Tibial artery (tissue), 4 donors: ENCODE measurements around the gene CAPZA1.
A peak's percentile ranks its signal among the peaks of the same experiment; 100 is the strongest.
"Not testable (repeated sequence)": the region's sequence is repeated elsewhere in the genome, so short reads cannot be mapped to it uniquely, and the experiment has no call there.

Source experiments
- DNase-seq, 2 donors: peaks; one replicate each; pipeline ENCODE4 v3.0.0-alpha.2; 2019
- H3K27ac ChIP-seq, 2 donors: fragments of 200-600 bp; sonication (generic) in 1 of 2; 1 replicate in 1 of 2; 2 replicates in 1 of 2; pipeline ENCODE4 v1.5.1; 2018 to 2019; ENCODE audit warnings: mild to moderate bottlenecking in 1 of 2
- H3K27me3 ChIP-seq, 2 donors: fragments of 200-600 bp; sonication (generic) in 1 of 2; one replicate each; pipeline versions ENCODE4 v1.5.1 to v1.6.0; 2016 to 2019
- H3K36me3 ChIP-seq, 3 donors: fragments of 200-600 bp; sonication (generic) in 2 of 3; one replicate each; pipeline ENCODE4 v1.5.1; 2016 to 2019; ENCODE audit warnings: mild to moderate bottlenecking in 2 of 3
- H3K4me1 ChIP-seq, 4 donors: fragments of 200-600 bp; sonication (generic) in 2 of 4; 1 replicate in 3 of 4; 2 replicates in 1 of 4; pipeline ENCODE4 v1.5.1; 2016 to 2019
- H3K4me3 ChIP-seq, 2 donors: fragments of 200-600 bp; sonication (generic) in 1 of 2; 1 replicate in 1 of 2; 2 replicates in 1 of 2; pipeline ENCODE4 v1.5.1; 2018 to 2019; ENCODE audit warnings: mild to moderate bottlenecking in 2 of 2
- H3K9me3 ChIP-seq, 3 donors: fragments of 200-600 bp; sonication (generic) in 1 of 3; one replicate each; pipeline ENCODE4 v1.5.1; 2016 to 2019
- intact Hi-C: fragments of 100-400 bp; cut with DNase I; formaldehyde crosslinking; loops from one replicate; pipeline ENCODE4 v1.15.0; 2023; ENCODE audit warnings: low total_unique reads
- TF ChIP-seq, protein P1 (sequence below), 2 experiments: fragments of 200-600 bp in 1 of 2; fragments of 450-650 bp in 1 of 2; IDR thresholded peaks; one replicate each; pipeline ENCODE4 v1.5.1; 2017 to 2019; ENCODE audit warnings: antibody characterized with exemption in 2 of 2, mild to moderate bottlenecking in 1 of 2, moderate library complexity in 1 of 2

The CAPZA1 gene

DNA sequence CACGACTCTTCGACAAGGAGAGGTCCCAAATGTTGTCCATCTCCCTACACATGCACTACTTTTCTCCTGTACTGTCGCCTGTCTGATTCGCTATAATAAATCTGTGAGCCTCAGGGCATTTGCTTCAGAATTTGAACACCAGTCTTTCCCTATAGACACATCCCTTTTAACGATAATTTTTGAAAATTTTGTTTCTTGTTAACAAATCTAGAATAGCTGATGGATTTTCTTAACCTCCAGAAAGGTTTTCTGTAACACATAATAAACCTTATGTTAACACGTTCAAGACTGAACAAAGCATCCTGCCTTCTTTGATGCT, 704 bp downstream of the CAPZA1 start:
- no peaks in the 10 kb centered on the region for H3K27me3 ChIP-seq
- no peak for DNase-seq
- H3K27ac ChIP-seq = peak overlapping the region; percentile 98 to 100
- H3K36me3 ChIP-seq = peaks cover 6 to 11% (median 10%) of the 10 kb centered on the region in 3 donors
- H3K4me1 ChIP-seq = peaks cover 0 to 54% (median 28%) of the 10 kb centered on the region in 4 donors
- no peaks in the 10 kb centered on the region for H3K9me3 ChIP-seq
- intact Hi-C loops = no loop called here
- H3K4me3 ChIP-seq = peak overlapping the region; percentile 67 to 96
- TF ChIP-seq, protein P1, sequence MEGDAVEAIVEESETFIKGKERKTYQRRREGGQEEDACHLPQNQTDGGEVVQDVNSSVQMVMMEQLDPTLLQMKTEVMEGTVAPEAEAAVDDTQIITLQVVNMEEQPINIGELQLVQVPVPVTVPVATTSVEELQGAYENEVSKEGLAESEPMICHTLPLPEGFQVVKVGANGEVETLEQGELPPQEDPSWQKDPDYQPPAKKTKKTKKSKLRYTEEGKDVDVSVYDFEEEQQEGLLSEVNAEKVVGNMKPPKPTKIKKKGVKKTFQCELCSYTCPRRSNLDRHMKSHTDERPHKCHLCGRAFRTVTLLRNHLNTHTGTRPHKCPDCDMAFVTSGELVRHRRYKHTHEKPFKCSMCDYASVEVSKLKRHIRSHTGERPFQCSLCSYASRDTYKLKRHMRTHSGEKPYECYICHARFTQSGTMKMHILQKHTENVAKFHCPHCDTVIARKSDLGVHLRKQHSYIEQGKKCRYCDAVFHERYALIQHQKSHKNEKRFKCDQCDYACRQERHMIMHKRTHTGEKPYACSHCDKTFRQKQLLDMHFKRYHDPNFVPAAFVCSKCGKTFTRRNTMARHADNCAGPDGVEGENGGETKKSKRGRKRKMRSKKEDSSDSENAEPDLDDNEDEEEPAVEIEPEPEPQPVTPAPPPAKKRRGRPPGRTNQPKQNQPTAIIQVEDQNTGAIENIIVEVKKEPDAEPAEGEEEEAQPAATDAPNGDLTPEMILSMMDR (IDR thresholded peaks at IDR 0.05) = no peak

GRCh38 chr1:112624493-112624892, 4.9 kb downstream of the CAPZA1 start:
- H3K36me3 ChIP-seq, H3K4me3 ChIP-seq, intact Hi-C loops, DNase-seq, H3K27me3 ChIP-seq, H3K9me3 ChIP-seq, H3K27ac ChIP-seq: not testable (repeated sequence)
- H3K4me1 ChIP-seq = peaks cover 0 to 51% (median 29%) of the 10 kb centered on the region in 4 donors

DNA sequence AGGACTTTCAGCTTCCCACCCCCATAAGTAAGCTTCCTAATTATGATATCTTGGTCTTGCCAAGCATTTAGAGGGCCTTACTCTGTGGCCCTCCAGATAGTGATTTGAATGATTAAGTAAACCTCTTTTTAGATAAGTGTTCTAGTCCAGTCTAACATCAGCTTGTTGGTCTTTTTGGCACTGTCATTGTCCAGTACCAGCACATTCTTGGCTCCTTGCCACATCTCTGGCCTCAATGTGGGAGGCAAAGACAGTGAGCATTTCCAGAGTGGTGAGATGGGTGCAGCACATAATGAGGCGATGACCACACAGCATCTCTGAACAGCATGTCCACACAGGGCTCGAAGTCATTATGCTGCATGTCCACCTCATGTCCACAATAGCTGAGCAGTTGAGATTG, 6.1 kb downstream of the CAPZA1 start:
- DNase-seq = no peak
- Histone ChIP-seq H3K27ac (no peak overlapping the region), H3K27me3 (no peaks in the 10 kb centered on the region), H3K36me3 (peaks cover 0 to 6% (median 0%) of the 10 kb centered on the region in 3 donors), H3K4me1 (peaks cover 0 to 58% (median 26%) of the 10 kb centered on the region in 4 donors), H3K4me3 (no peak overlapping the region), H3K9me3 (no peaks in the 10 kb centered on the region)
- intact Hi-C loops = no loop called here
- TF ChIP-seq, protein P1 (IDR thresholded peaks at IDR 0.05) = no peak

DNA sequence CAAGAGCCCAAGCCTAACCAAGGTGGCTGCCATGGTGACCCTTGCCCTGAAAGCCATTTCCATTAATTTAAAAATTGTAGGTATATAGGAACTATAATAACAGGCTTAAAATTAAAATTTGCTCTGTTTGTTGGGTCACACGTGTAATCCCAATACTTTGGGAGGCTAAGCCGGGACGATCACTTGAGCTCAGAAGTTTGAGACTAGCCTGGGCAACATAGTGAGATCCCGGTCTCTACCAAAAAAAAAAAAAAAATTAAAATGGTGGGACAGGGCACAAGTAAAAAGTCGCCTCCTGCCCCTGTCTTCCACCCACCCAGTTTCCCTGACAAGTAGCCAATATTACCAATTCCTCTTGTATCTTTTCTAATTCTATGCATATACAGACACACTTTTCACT, 6.6 kb downstream of the CAPZA1 start:
- intact Hi-C loops = no loop called here
- Histone ChIP-seq H3K36me3 (peaks cover 0 to 9% (median 0%) of the 10 kb centered on the region in 3 donors), H3K9me3 (no peaks in the 10 kb centered on the region), H3K27me3 (no peaks in the 10 kb centered on the region), H3K4me3 (no peak overlapping the region), H3K4me1 (peaks cover 0 to 55% (median 22%) of the 10 kb centered on the region in 4 donors), H3K27ac (no peak overlapping the region)
- no peak for DNase-seq
- TF ChIP-seq, protein P1 (IDR thresholded peaks at IDR 0.05) = no peak

GRCh38 chr1:112626887-112627286, 7.3 kb downstream of the CAPZA1 start:
- DNase-seq = no peak
- intact Hi-C loops = no loop called here
- H3K27ac ChIP-seq = no peak overlapping the region
- H3K36me3 ChIP-seq = peaks cover 0 to 9% (median 0%) of the 10 kb centered on the region in 3 donors
- H3K4me1 ChIP-seq = peaks cover 0 to 49% (median 16%) of the 10 kb centered on the region in 4 donors
- H3K27me3 ChIP-seq = no peaks in the 10 kb centered on the region
- H3K4me3 ChIP-seq = no peak overlapping the region
- H3K9me3 ChIP-seq = no peaks in the 10 kb centered on the region
- TF ChIP-seq, protein P1 (IDR thresholded peaks at IDR 0.05) = no peak

GRCh38 chr1:112628516-112628915, 8.9 kb downstream of the CAPZA1 start:
- Histone ChIP-seq H3K27ac (no peak overlapping the region), H3K27me3 (no peaks in the 10 kb centered on the region), H3K36me3 (peaks cover 0 to 9% (median 0%) of the 10 kb centered on the region in 3 donors), H3K4me3 (no peak overlapping the region), H3K9me3 (no peaks in the 10 kb centered on the region), H3K4me1 (peaks cover 0 to 37% (median 11%) of the 10 kb centered on the region in 4 donors)
- TF ChIP-seq, protein P1 (IDR thresholded peaks at IDR 0.05) = no peak
- DNase-seq = no peak
- intact Hi-C loops = no loop called here
